Pulmonary artery endothelial cell (primary cell): ENCODE data around the gene CD36. TPM values are rescaled to one million over a fixed set of nuclear protein-coding genes. Genes with fewer than 3 reads are reported as not detected.
A peak's percentile ranks its signal among the peaks of the same experiment; 100 is the strongest.

Source experiments
- DNase-seq: peaks from one replicate; pipeline ENCODE4 v3.0.0-alpha.2; 2011; ENCODE audit warnings: low read depth, low spot score
- total RNA-seq: library from RNA; depleted of rRNA; stranded (reverse); fragments of >200 nt; gene quantifications from 2 replicates; pipeline ENCODE4 v1.2.3, GENCODE V29; 2014

CD36 gene
- total RNA-seq, 1 donor from 2014 or later: 0.26 TPM

- no peak for DNase-seq
Measured at GRCh38 chr7:80699721-80700256, 61.3 kb downstream of the CD36 start.

DNA sequence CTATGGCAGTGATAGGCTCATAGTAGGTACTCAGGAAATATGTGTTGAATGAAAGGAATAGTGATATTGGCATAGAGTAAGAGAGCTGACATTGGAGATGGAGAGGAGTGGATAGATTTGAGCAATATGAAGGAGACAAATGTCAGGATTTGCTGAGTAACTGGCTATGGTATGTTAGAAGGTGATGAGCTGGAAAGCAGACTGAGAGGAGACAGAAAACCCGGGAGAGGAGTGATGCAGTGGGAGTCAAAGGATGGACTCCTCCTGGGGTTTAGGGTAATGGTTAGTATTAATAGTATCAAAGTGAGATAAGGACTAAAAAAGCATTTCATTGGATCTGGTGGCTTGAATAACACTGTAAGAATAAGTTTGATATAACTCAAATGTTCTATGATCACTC is 64.8 kb downstream of the CD36 start:
- DNase-seq: no peak

- no peak for DNase-seq
Measured at GRCh38 chr7:80705130-80705781, 66.8 kb downstream of the CD36 start.

- DNase-seq: no peak
Measured at GRCh38 chr7:80707318-80707717, 68.9 kb downstream of the CD36 start.

DNA sequence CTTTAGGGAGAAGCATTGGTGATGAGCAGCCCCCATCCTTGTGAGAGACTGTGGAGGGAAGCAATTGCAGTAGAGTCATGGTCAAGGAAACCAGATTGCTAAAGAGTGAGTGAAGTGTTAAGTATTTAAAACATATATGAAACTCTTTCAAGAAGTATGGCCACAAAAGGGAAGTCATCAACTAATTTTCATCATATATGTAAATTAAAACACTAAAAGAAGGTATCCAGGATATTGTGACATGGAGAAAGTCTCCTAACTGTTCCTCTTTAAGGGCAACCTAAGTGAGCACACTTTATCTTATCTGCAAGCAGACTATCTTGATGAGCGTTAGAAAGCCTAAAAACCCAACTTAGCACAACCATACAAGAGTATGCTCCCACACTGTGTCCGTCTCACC is 69.7 kb downstream of the CD36 start:
- no peak for DNase-seq

DNA sequence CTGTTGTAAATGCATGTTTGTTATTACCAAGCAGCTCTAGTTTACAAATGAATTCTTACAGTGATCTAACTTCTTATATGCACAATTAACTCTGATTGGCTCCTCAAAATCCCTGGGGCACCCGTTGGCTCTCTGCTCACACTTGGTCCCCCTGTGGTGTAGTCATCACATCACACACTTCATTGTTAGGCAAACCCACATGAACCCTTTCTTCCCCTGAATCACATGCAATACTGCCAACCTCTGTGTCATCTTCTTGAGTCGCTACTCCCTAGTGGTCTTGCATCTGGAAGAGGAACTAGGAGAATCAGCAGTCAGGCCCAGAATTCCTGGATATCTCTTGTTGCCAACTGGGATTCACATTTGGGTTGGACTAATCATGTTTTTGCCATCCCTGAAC is 73.1 kb downstream of the CD36 start:
- DNase-seq: no peak

- no peak for DNase-seq
Measured at GRCh38 chr7:80719261-80719660, 80.8 kb downstream of the CD36 start.

DNA sequence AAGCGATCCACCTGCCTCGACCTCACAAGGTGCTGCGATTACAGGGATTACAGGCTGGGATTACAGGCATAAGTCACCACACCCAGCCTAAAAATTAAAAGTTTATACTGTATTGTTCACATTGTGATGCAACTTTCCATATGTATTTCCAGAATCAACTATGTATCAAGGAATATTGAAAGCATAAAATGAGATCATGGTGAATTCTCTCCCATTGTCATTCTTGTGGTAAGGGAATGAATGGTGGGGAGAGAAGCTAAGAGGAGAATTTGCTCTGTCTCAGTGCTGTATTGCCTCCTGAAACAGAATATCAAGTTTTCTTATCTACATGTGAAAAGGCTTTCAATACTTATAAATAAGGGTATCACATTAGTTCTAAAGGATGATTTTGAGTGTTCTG is 81.7 kb downstream of the CD36 start:
- DNase-seq: no peak

- DNase-seq: no peak
Measured at GRCh38 chr7:80721883-80722615, 83.6 kb downstream of the CD36 start.

- DNase-seq: peak; percentile 36
Measured at GRCh38 chr7:80722616-80723195, 84.3 kb downstream of the CD36 start.

- no peak for DNase-seq
Measured at GRCh38 chr7:80724249-80724871, 85.9 kb downstream of the CD36 start.

GRCh38 chr7:80725181-80725611 is 86.8 kb downstream of the CD36 start:
- DNase-seq: no peak

Other genes with a start within 250 kb of the CD36 start
- gene GNAT3, start 126.6 kb upstream of the CD36 start, total RNA-seq: not detected in 2 replicates